ENCODE data around the gene ZNFX1.
"Not testable (repeated sequence)": the region's sequence is repeated elsewhere in the genome, so short reads cannot be mapped to it uniquely, and the experiment has no call there.

The ZNFX1 gene

DNA sequence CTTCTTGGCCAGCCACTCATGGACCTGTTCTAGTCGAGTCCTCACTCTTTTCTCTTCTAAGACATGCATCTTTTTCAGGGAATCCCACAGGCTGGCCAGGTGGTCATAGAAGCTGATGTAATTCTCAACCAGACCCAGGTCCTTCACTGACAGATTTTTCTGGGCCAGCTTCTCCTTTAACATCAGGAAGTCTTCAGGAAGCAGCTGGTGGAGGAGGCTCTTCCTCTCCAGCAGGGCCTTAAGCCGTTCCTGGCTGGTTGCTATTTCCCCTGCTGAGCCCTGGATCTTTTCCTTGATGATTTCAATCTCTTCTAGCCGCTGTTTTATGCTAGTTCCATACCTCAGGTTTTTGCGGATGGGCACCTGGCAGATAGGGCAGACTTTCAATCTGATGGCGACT, 30.1 kb downstream of the ZNFX1 start:
- DNase-seq = no peak

DNA sequence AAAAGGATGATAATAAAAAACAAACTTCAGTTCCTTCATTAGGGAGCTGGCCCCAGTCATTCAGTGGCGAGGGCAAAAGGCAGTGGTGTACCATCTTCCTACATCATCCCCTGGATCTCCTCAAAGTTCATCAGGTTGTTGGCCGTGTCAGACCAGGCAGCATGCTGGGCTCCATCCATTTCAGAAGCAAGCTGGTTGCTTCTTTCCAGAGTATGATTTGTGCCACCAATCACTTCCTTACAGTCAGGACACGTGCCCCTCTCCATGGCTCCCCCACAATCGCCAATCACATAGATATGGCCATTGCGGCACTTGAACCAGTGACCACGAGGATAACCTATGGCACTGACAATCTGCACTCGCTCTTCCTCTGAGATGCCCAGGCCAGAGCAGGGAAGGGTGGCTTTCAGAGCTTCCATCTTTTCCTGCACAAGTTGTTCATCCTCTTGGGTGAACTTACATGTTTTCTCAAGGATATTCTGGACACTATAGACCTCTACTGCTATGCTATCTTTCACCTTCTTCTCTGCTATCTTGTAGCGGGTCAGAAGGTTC, 30.6 kb downstream of the ZNFX1 start:
- DNase-seq = no peak

DNA sequence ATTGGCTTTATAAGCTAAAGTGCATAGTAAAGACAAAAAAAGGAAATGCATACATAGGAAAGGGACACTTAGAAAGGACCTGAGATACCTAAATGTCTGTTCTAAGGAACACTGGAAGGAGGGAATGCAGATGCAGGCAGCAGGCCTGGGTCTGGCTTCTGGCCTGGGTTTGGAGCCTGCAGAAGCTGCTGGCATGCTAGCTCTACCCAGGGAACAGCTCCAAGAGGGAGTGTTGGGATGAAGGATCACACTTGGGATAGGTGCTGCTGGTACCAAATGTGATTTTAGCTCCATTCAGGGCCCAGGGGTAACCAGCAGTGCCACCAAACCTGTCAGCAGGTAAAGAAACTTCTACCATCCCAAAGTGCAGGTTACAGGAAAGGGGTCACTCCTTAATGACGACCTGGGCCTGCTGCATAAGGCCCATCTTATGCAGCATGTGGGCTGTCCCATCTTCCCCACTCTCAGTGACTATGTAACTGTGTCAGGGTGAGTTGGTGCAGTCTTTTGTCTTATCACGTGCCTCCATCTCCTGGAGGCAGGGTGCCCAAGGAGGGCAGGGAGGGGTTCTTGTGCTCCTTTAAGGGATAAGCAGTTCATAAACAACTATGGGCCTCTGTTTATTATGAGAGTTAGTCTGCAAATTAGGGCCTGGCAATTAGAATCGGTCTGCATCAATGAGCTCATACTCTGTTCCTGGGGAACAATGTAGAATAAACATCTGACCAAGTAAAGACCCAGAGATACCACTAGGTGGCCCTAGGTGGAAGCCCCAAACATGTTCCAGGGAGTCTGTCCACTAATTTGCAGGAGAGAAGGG, 31.7 kb downstream of the ZNFX1 start:
- peak; percentile 28 to 65 for DNase-seq

DNA sequence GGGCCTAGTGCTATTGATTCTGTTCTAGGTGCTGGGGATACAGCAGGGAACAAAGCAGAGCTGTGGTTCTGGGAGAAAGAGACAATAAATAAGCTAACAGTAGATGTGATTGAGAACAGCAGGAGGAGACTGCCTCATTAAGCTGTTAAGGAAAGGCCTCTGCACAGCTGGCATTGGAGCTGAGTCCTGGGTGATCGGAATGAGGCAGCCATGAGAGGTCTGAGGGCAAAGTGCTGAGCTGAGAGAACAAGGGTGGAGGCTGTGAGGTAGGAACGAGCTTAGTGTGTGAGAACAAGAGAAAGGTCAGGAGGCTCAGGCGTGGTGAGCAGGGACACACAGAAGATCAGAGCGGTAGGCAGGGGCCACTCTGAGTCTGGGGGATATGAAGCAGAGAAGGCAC, 40.3 kb downstream of the ZNFX1 start:
- no peak for DNase-seq

DNA sequence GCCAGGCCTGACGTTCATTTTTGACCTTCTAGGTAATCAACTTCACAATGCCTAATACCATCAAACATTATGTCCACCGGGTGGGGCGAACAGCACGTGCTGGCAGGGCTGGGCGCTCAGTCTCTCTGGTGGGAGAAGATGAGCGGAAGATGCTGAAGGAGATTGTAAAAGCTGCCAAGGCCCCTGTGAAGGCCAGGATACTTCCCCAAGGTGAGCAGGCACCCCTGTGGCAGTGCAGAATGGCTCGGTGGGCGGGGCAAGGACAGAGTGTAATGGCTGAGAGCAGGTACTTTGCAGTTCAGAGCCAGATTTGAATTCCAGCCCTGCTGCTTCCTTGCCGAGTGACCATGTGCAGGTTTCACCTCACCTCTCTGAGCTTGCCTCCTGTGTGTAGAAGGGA, 41.6 kb downstream of the ZNFX1 start:
- DNase-seq = no peak

DNA sequence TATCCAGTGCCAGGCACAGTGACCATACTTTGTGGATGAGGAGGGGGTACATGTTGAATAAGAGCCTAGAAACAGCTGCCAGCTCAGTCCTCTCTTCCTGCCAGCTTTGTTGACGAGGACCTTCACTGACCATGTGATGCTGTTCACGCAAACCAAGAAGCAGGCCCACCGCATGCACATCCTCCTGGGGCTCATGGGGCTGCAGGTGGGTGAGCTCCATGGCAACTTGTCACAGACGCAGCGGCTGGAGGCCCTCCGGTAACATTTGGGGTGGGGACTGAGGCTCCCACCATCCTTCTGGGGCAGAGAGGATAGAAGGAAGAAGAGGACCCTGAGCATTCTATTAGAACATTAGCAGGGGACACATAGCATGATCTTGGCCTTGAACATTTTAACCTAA, 43.0 kb downstream of the ZNFX1 start:
- no peak for DNase-seq

DNA sequence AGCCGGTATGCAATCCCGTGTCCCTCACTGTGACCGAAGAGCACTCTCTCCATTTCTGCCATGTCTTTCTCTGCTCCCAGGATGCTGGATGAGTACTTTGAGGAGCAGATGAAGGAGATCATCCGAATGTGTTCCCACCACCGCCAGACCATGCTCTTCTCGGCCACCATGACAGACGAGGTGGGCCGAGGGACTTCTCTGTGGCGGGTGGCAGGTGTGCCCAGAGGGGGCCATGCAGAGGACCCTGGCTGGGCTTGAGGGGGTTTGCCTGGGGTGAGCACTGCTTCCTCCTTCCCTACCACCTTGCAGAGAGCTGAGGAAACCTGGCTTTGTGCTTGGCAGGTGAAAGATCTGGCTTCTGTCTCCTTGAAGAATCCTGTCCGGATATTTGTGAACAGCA, 44.6 kb downstream of the ZNFX1 start:
- no peak for DNase-seq

DNA sequence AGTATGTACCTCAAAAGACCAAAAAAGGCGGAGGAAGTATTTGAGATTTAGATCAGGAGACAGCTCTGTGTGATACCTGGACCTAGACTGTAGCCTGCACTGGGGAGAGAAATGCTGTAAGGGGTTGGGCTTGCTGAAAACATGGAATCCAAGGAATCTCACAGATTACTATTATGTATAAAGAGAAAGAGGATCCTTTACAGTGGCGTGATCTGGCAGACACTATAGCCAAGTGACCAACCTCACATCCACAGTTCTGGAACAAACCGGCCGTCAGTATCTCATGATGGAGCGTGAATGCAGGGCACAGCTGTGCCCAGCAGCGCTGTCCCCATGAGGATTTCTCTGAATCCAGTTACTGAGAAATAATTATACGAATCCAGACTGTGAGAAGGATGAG, 46.4 kb downstream of the ZNFX1 start:
- no peak for DNase-seq

DNA sequence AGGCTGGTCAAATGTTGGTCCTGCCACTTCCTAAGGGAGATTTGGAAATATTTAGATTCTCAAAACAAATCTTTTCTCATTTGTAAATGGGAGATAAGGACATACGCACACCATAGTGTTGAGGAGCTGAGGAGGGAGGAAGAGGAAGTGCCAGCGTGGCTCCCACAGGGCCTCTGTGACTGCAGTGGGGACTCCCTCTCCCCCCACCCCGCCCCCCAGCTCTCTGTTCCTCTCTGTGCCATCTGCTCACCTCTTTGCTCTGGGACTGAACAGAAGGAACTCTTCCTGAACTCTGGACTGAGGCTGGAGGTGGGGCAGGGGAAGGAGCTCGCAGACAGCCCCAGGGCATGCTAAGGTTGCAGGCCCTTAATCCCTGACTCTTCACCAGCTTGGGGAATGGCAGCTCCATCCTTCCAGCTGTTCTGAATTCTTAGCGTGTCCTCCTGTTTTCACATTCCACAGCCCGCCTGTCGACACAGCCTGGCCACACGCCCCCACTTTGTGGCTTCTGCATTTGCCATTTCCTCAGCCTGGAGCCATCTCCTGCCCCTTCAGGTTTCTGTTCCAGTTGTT, 47.2 kb downstream of the ZNFX1 start:
- no peak for DNase-seq

DNA sequence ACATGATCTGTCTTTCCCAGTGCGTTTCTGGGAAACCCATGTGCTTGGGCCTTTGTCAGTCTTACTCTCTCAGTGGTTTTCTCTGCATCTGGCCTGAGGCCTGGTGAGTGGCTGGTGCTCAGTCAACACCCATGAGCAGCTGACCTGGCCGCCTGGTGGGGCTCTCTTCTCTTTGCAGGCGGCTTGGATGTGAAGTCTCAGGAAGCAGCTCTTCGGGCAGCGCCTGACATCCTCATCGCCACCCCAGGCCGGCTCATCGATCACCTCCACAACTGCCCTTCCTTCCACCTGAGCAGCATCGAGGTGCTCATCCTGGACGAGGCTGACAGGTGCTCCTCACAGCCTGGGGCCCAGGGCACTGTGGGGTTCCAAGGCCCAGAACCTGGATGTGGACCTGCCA, 47.8 kb downstream of the ZNFX1 start:
- no peak for DNase-seq

DNA sequence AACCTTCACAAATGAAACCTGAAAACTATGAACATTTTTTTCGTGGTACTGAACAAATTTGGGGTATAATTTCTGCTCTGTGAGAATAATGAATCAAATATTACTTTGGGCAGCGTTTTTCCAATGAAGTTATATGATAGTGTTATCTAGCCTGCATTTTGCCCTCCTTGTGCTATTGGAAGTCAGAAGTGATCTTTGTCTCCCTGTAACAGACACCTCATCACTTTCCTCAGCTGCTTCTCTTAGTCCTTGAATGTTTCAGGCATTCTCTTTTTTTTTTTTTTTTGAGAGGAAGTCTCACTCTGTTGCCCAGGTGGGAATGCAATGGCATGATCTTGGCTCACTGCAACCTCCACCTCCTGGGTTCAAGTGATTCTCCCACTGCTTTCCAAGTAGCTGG, 48.5 kb downstream of the ZNFX1 start:
- DNase-seq = no peak

DNA sequence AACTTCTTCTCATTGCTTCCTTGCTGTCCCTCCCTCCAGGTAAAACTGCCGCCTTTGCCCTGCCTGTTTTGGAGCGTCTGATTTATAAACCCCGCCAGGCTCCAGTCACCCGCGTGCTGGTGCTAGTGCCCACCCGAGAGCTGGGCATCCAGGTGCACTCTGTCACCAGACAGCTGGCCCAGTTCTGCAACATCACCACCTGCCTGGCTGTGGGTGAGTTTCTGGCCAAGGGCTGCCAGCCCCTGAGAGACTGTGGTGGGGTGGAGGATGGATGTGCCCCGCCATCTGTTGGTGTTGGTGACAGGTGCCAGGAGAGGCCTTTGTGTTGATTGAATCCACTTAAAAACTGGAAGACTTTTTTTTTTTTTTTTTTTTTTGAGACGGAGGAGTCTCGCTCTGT, 49.2 kb downstream of the ZNFX1 start:
- no peak for DNase-seq

DNA sequence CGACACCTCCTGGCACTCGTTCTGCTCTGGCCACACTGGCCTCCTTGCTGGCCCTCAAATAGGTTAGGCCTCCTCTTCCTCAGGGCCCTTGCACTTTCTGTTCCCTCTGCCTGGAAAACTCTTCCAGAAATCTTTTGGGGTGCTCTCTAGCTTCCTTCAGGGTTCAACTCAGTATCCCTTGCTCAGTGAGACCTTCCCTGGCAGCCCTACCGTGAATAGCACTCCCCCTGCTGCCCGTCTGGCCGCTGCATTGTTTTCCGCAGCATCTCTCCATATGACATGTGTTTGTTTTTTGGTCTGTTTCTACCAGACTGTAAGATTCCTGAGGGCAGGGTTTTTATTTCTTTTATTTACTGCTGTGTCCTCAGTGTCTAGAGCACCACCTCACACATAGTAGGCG, 52.0 kb downstream of the ZNFX1 start:
- DNase-seq = no peak

DNA sequence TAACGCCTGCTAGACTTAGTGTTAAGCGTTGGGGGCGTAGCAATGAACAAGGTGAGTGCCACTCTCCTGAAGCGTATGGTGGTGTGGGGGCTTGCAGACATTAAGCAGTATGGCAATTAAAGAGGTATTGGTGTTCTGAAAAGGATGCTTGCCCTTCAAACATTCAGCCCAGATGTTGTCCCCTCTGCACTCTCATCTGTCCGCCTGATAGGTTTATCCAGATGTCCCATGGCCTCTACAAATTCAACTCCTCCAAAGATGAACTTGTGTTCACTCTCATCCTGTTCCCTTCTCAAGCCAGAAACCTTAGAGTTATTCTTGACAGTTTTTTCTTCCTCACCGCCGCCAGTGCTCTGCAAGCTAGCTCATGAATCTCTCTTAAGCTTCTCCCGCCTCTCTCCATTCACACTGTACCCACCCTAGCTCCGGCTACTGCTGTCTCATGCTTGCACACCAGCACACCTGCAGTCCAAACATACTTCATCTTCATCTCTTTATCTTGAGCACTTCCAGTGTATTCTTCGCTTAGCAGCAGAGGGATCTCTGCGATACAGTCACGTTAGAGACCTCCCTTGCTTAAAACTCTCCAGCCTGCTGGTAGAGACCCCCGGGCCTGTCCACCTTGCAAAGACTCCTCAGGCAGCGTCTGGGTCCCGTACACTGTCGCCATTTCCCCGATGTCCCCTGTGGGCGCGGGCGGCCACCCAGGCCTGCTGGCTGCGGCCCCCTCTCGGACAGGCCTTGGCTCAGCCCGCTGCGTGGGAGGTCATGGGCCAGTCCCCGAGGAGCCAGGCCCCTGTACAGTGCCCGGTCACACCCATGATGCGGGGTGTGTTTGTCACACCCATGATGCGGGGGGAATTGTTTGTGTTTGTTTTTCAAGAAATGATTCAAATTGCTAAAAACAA, 57.7 kb downstream of the ZNFX1 start:
- peak in 1 of 2 experiments; percentile 5 for DNase-seq

DNA sequence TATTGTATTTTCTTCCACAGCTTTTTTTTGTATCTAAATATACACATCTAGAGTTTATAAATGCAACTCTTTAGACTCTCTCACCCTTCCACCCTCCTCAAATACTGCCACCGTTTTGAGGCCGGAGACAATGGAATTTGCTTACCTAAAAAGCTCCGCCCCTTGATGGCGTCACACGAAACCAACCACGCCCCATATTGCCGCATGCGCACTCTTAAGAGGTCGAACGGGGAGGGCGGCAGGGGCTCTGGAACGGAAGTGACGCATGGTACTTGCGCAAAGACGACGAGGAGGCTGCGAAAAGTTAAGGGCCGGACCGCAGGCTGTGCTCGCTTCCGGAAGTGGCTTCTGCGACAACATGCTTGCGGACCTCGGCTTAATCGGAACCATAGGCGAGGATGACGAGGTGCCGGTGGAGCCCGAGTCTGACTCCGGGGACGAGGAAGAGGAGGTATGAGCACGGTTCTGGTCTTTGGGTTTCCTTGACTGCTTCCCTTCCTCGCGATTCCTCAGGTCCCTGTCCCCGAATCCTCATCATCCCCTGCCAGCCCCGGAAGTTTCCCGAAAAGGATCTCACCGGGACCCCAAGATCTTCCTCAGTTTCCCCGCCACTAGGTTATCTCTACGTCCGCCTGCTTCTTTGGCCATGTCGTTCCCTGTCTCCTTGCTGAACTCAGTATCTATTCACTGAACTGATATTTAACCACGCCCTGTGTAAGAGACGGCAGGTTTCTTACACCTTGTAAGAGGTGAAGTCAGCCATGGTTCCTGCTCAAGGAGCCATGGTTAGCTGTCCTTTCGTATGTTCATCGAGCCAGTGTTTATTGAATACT, 58.5 kb downstream of the ZNFX1 start, which contains the start of gene DDX27:
Gene DDX27, plus strand, starts transcription at position 326 of the 833 bp plus-strand sequence. Its CDS starts 33 bp downstream, at position 359.
- DNase-seq = peak; percentile 98 to 99

DNA sequence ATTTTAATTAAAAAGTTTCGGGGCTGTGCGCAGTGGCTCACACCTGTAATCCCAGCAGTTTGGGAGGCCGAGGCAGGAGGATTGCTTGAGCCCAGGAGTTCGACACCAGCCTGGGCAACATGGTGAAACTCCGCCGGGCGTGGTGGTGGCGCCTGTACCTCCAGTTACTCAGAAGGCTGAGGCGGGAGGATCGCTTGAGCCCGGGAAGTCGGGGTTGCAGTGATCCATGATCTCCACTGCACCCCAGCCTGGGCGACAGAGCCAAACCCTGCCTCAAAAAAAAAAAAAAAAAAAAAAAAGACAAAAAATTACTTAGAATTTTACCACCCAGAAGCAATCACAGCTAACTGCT, 59.1 kb downstream of the ZNFX1 start:
- not testable (repeated sequence) for DNase-seq

DNA sequence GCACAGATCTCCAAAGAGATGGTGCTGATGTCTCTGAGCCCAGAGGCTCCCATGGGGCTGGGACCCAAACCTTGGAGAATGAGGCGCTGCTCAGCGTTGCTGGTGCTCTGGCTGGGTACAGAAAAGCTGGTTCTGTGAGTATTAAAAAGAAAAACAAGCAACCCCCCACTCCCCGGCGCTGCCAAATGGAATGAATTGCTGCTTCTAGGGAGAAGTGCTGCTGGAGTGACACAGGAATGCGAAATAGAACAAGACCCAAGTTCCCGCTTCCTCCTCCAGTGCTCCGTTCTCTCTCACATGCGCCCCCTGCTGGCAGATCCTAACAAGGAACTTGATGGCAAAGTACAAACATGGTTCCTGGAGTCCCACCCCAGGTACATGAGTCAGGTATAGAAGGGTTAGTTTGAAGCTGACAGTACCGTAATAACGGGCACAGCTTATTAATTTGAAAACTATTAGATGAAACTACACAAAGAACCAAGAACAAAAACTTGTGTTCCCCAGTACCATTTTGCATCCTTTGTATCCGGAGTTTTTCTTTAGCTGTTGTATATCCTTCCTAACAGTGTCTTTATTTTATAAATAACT, 60.8 kb downstream of the ZNFX1 start:
- peak; percentile 89 to 97 for DNase-seq

DNA sequence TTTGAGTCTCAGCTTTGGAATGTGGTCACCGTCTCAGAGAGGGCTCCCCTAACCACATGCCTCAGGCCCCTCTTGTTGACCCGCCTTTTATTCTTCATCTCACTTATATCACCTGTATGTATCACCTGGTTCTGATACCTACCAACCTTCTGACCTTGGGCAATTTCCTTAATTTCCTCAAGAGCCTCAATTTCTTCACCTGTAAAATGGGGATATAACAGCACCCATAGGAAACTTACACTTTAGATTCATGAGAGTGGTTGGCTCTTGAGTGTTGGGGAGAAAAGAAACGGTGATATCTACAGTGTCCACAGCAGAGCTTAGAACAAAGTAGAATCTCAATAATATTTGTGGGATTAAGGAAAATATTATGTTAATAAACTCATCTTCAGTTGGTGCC, 62.6 kb downstream of the ZNFX1 start:
- no peak for DNase-seq

DNA sequence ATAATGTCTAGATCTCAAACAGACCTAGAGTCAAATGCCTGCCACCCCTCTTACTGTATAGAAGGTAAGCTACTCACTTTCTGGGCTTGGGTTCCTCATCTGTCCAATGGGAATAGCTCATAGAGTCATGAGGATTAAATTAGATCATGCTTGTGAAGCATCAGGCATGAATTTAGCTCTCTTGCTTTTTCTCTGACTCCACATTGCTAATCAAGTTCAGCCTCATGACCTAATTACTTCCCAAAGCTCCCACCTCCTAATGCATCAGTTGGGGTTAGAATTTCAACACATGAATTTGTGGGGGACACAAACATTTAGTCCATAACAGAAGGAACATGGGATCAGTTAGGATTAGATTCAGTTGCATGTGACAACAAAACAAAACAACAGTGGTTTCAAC, 63.3 kb downstream of the ZNFX1 start:
- DNase-seq = no peak

DNA sequence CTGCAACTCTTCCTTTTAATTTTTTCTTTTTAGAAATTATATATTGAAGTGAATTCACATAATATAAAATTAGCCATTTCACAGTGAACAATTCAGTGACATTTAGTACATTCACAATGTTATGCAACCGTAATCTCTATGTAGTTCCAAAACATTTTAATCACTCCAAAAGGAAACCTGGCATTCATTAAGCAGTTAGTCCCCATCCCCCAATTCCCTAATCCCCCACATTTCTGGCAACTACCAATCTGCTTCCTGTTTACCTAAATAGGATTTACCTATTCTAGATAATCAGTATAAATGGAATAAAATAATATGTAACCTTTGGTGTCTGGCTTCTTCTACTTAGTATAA, 67.1 kb downstream of the ZNFX1 start:
- peak in 1 of 2 experiments; percentile 60 for DNase-seq

DNA sequence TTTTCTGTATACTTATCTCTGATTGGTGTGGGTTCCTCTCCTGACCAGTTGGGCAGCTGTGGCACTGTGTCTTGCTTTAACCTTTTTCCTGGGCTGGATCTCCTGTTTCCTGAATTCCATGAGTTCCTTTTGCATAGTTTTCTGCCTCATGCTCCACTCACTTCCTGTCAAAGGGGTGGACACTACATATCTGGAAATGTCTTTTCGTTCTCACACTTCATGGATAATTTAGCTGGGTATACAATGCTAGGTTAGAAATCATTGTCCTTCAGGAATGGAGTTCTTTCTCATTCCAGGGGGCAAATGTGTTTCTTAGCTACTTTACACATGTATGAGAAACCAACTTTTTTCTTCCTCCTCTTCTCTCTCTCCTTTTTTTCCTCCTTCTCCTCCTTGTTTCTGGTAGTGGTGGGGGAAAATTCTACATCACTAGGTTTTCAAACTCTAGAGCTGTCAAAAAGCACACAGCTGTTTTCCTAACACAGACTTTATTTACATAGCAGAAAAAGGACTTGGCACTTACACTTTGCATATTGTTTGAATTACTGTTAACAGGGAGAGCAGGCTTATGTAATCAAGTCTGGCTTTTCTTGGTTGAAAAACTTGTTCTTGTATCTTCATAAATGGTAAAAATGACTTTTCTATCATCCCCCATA, 67.6 kb downstream of the ZNFX1 start:
- peak; percentile 76 to 85 for DNase-seq

DNA sequence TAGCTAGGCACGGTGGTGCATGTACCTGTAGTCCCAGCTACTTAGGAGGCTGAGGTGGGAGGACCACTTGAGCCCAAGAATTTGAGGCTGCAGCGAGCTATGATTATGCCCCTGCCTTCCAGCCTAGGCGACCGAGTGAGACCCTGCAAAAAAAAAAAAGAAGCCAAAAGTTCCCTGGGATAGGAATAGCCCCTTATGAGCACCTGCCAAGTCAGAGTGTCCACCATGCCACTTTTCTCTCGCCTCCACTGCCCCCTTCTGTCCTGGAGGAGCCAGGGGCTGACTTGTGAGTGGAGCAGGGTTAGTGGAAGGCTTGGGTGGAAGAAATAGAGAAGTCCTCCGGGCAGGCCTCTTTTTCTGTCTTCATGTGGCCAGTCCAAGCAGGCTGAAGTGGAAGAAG, 70.8 kb downstream of the ZNFX1 start:
- DNase-seq = peak in 1 of 2 experiments; percentile 21
